GM23248 (cell line): ENCODE results near the gene THEMIS2. TPM values are rescaled to one million over a fixed set of nuclear protein-coding genes. Genes with fewer than 3 reads are reported as not detected.
A peak's percentile ranks its signal among the peaks of the same experiment; 100 is the strongest.

Experiments used
- DNase-seq: peaks from one replicate; pipeline ENCODE4 v3.0.0-alpha.2; 2015
- H2AFZ ChIP-seq: fragments of 200-600 bp; sonication (generic); 2 replicates; pipeline ENCODE4 v1.6.1; 2016; ENCODE audit warnings: antibody characterized with exemption
- H3F3A ChIP-seq: fragments of 200-600 bp; sonication (generic); 2 replicates; pipeline ENCODE4 v1.6.1; 2016; ENCODE audit warnings: mild to moderate bottlenecking, antibody characterized with exemption, mixed run types; ENCODE audit not compliant: insufficient read depth
- H3K27ac ChIP-seq: fragments of 200-600 bp; sonication (generic); 2 replicates; pipeline ENCODE4 v1.5.1; 2016; ENCODE audit warnings: mild to moderate bottlenecking
- H3K27me3 ChIP-seq: fragments of 200-600 bp; sonication (generic); replicated peaks from 2 replicates; pipeline ENCODE4 v1.6.1; 2016; ENCODE audit warnings: mild to moderate bottlenecking; ENCODE audit not compliant: insufficient read depth
- H3K36me3 ChIP-seq: fragments of 200-600 bp; sonication (generic); 2 replicates; pipeline ENCODE4 v1.6.1; 2016; ENCODE audit warnings: low read depth, mild to moderate bottlenecking
- H3K4me1 ChIP-seq: fragments of 200-600 bp; sonication (generic); 2 replicates; pipeline ENCODE4 v1.6.1; 2016; ENCODE audit warnings: mild to moderate bottlenecking; ENCODE audit not compliant: insufficient read depth
- H3K4me2 ChIP-seq: fragments of 200-600 bp; sonication (generic); one replicate; pipeline ENCODE4 v1.6.1; 2016; ENCODE audit warnings: mild to moderate bottlenecking; ENCODE audit not compliant: unreplicated experiment
- H3K4me3 ChIP-seq: fragments of 200-600 bp; sonication (generic); 2 replicates; pipeline ENCODE4 v1.5.1; 2016; ENCODE audit warnings: mild to moderate bottlenecking
- H3K79me2 ChIP-seq: fragments of 200-600 bp; sonication (generic); 2 replicates; pipeline ENCODE4 v1.6.1; 2016; ENCODE audit warnings: mild to moderate bottlenecking; ENCODE audit not compliant: insufficient read depth
- H3K9ac ChIP-seq: fragments of 200-600 bp; sonication (generic); 2 replicates; pipeline ENCODE4 v1.6.1; 2016; ENCODE audit warnings: mild to moderate bottlenecking
- H3K9me2 ChIP-seq: fragments of 200-600 bp; sonication (generic); 2 replicates; pipeline ENCODE4 v1.6.1; 2016; ENCODE audit warnings: mixed run types, mild to moderate bottlenecking, moderate library complexity; ENCODE audit not compliant: insufficient read depth
- H3K9me3 ChIP-seq: fragments of 200-600 bp; sonication (generic); one replicate; pipeline ENCODE4 v1.6.1; 2017; ENCODE audit warnings: low read depth
- H4K20me1 ChIP-seq: fragments of 200-600 bp; sonication (generic); 2 replicates; pipeline ENCODE4 v1.6.0; 2016; ENCODE audit not compliant: insufficient read depth
- EZH2 ChIP-seq: fragments of 200-600 bp; sonication (generic); IDR thresholded peaks from 2 replicates; pipeline ENCODE4 v1.6.1; 2018; ENCODE audit warnings: antibody characterized with exemption, mild to moderate bottlenecking; ENCODE audit not compliant: insufficient read depth, poor library complexity, severe bottlenecking
- EZH2phosphoT487 ChIP-seq: fragments of 200-600 bp; sonication (generic); IDR thresholded peaks from 2 replicates; pipeline ENCODE4 v1.6.1; 2018; ENCODE audit warnings: antibody characterized with exemption, moderate library complexity, mild to moderate bottlenecking, low read depth; ENCODE audit not compliant: insufficient read depth
- WGBS, 2 experiments: methylation state at CpG; one replicate each; pipeline ENCODE4 v1.1.6; 2015 to 2017; ENCODE audit warnings: low lambda C conversion rate in 2 of 2, low coverage in 1 of 2; ENCODE audit errors: missing lambda C conversion rate in 2 of 2; 5-methylcytosine and 5-hydroxymethylcytosine counted together
- in situ Hi-C: fragments of 300-500 bp; cut with MboI; formaldehyde crosslinking; loops from 2 replicates; pipeline ENCODE4 v1.15.0; 2020
- polyA plus RNA-seq: library from polyadenylated mRNA; unstranded; fragments of >200 nt; fragmentation: Nextera tagmentation; extraction: Ambion mirVana; gene quantifications from 2 replicates; pipeline ENCODE4 v1.2.1, GENCODE V29; 2016
- total RNA-seq: library from RNA; depleted of rRNA; stranded (reverse); fragments of >200 nt; shearing (Covaris generic); gene quantifications from 2 replicates; pipeline ENCODE4 v1.2.3, GENCODE V29; 2014

The THEMIS2 gene
- total and polyA plus RNA-seq, 2 experiments from 2014 or later: 4.4 to 4.5 TPM

GRCh38 chr1:27928216-27928954 is 56.0 kb downstream of the THEMIS2 start:
- Histone ChIP-seq H2AFZ (no peak overlapping the region), H3K9me3 (no peaks in the 10 kb centered on the region), H3K4me2 (no peak overlapping the region), H3K4me1 (peaks cover under 1% of the 10 kb centered on the region; the same call in 1 of the 2 replicates), H3K79me2 (no peaks in the 10 kb centered on the region), H3K27me3 (no peaks in the 10 kb centered on the region), H3K9me2 (no peaks in the 10 kb centered on the region), H3K36me3 (no peaks in the 10 kb centered on the region), H3K27ac (no peak overlapping the region), H4K20me1 (no peaks in the 10 kb centered on the region), H3K9ac (no peak overlapping the region), H3F3A (no peaks in the 10 kb centered on the region), H3K4me3 (no peak overlapping the region)
- in situ Hi-C loops: no loop called here
- WGBS, 2 experiments: 65 to 81% methylated on average over 5 of the region's 5 CpGs
- no peak for DNase-seq
- no peak for TF ChIP-seq EZH2
- TF ChIP-seq EZH2phosphoT487: no peak

- no peak overlapping the region for H3K9ac ChIP-seq
- no peaks in the 10 kb centered on the region for H3K27me3 ChIP-seq
- 72 to 74% methylated on average over 6 of the region's 6 CpGs for WGBS, 2 experiments
- H3K9me2 ChIP-seq: no peaks in the 10 kb centered on the region
- no peaks in the 10 kb centered on the region for H3F3A ChIP-seq
- H2AFZ ChIP-seq: no peak overlapping the region
- H3K4me2 ChIP-seq: no peak overlapping the region
- H3K4me3 ChIP-seq: no peak overlapping the region
- H3K9me3 ChIP-seq: no peaks in the 10 kb centered on the region
- H3K79me2 ChIP-seq: no peaks in the 10 kb centered on the region
- H3K4me1 ChIP-seq: peaks cover 5% of the 10 kb centered on the region; the same call in 1 of the 2 replicates
- no peak for DNase-seq
- in situ Hi-C loops: no loop called here
- no peaks in the 10 kb centered on the region for H4K20me1 ChIP-seq
- no peak for TF ChIP-seq EZH2phosphoT487
- no peak for TF ChIP-seq EZH2
- no peaks in the 10 kb centered on the region for H3K36me3 ChIP-seq
- H3K27ac ChIP-seq: no peak overlapping the region
Observed at GRCh38 chr1:27931184-27931583, 58.8 kb downstream of the THEMIS2 start.

GRCh38 chr1:27931759-27932158 is 59.4 kb downstream of the THEMIS2 start:
- no peaks in the 10 kb centered on the region for H3K9me3 ChIP-seq
- no peak overlapping the region for H3K4me2 ChIP-seq
- no peaks in the 10 kb centered on the region for H3K27me3 ChIP-seq
- H3K4me3 ChIP-seq: no peak overlapping the region
- no peaks in the 10 kb centered on the region for H3K79me2 ChIP-seq
- TF ChIP-seq EZH2 (no peak), EZH2phosphoT487 (no peak)
- H2AFZ ChIP-seq: no peak overlapping the region
- WGBS, 2 experiments: 91 to 95% methylated on average over 4 of the region's 4 CpGs
- H3K27ac ChIP-seq: no peak overlapping the region
- no peaks in the 10 kb centered on the region for H3K9me2 ChIP-seq
- in situ Hi-C loops: no loop called here
- DNase-seq: peak; percentile 22
- no peaks in the 10 kb centered on the region for H3K36me3 ChIP-seq
- no peak overlapping the region for H3K9ac ChIP-seq
- H3K4me1 ChIP-seq: peaks cover 5% of the 10 kb centered on the region; the same call in 1 of the 2 replicates
- no peaks in the 10 kb centered on the region for H4K20me1 ChIP-seq
- H3F3A ChIP-seq: no peaks in the 10 kb centered on the region

GRCh38 chr1:27934818-27935549 is 62.6 kb downstream of the THEMIS2 start, which contains the start of gene SMPDL3B:
Gene SMPDL3B, plus strand, starts transcription at chr1:27935000. Its CDS starts 184 bp downstream, at chr1:27935184.
- H3K27ac ChIP-seq: no peak within 1 kb of the TSS
- no peaks in the 10 kb centered on the region for H4K20me1 ChIP-seq
- 0 out of 2 replicates have a peak within 1 kb of the TSS, but pooled peaks have one; percentile 5 for H3K4me3 ChIP-seq
- H3F3A ChIP-seq: no peaks in the 10 kb centered on the region
- TF ChIP-seq EZH2phosphoT487 (no peak), EZH2 (no peak)
- H3K27me3 ChIP-seq: no peaks in the 10 kb centered on the region
- H3K4me1 ChIP-seq: peaks cover 5% of the 10 kb centered on the region; the same call in 1 of the 2 replicates
- no peaks in the 10 kb centered on the region for H3K36me3 ChIP-seq
- no peaks in the 10 kb centered on the region for H3K79me2 ChIP-seq
- in situ Hi-C loops: no loop called here
- H3K9me2 ChIP-seq: no peaks in the 10 kb centered on the region
- peak; percentile 19 for DNase-seq
- no peak within 1 kb of the TSS for H3K9ac ChIP-seq
- H3K4me2 ChIP-seq: no peak within 1 kb of the TSS
- 4 to 5% methylated on average over 16 of the region's 16 CpGs for WGBS, 2 experiments
- peak within 1 kb of the TSS; percentile 57 for H2AFZ ChIP-seq
- no peaks in the 10 kb centered on the region for H3K9me3 ChIP-seq
